HG03108 (cell line): ENCODE data around the gene CSF1.
"Not testable (repeated sequence)": the region's sequence is repeated elsewhere in the genome, so short reads cannot be mapped to it uniquely, and the experiment has no call there.

Source experiments
- ATAC-seq: cut with Tn5 transposase; IDR thresholded peaks from one replicate; pipeline ENCODE4 v1.9.1; 2021; ENCODE audit warnings: moderate library complexity; ENCODE audit not compliant: unreplicated experiment

The CSF1 gene

DNA sequence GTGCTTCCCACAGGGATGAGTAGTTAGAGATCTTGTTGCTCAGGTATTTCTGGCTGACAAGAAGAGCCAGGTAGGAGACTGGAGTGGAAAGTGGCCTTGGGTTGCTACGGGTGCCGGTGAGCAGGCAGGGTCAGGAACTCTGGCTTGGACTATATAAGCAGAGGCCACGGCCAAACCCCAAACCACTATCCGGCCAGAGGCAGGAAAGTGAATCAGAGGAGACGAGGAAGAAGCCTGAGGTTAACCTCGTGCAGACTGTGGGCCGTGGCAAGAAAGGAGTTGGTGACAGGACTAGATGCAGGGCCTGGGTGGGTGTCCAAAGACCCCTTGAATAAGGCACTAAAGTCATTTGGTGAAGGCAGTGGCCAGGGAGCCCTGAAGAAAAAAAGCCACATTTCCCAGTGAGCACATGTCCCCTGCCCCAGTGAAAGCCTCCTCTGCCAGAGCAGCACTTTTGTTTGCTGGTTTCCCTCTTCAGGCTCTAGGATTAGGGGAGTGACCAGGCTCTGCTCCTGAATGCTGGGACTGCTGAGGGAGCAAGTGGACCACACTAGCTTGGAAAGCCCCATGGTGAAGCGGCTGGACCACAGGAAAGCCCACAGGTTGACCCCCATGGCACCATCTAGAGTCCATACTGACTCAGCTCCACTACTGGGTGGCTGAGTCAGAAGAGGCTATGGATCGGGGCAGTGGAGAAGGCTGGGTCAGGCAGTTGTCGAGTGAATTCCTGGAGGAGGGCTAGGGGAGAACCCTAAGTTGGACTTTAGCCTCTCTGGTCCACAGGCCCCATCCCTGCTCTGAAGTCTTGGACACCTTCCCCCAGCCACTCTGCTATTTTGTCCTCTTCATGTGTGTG is 23.4 kb downstream of the CSF1 start:
- ATAC-seq: no peak

DNA sequence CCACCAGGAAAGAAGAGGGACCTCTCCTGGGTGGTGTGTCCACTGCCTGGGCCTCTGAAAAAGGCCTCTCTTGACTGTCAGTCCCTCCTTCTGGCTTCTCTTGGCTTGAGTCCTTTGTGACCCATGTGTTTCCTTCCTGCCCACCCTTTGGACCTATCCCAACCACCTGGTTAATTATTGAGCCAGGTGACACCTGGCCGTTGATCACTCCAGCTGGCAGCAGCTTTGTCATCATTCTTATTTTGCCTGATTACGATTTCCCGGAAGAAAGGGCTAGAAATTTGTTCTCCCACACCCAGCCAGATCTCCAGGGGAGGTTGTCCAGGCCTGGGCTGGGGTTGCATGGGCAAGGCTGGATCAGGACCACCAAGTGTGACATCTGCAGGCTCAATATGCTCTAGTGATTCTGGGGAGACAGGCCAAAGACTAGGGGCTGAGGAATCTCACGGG is 24.8 kb downstream of the CSF1 start:
- ATAC-seq: no peak

DNA sequence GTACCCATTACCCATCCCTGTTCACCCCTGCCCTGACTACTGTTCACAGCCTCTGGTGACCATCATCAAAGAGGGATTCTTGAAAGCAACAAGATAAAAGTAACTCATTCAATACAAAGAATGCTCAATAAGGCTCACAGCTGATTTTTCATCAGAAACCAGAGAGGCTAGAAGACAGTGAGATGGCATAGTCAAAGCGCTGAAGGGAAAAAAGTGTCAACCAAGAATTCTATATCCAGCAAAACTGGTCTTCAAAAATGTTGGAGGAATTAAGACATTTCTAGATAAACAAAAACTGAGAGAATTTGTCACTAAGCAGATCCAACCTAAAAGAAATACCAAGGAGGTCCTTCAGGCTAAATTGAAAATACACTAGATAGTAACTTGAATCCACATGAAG is 27.1 kb downstream of the CSF1 start:
- ATAC-seq: no peak

DNA sequence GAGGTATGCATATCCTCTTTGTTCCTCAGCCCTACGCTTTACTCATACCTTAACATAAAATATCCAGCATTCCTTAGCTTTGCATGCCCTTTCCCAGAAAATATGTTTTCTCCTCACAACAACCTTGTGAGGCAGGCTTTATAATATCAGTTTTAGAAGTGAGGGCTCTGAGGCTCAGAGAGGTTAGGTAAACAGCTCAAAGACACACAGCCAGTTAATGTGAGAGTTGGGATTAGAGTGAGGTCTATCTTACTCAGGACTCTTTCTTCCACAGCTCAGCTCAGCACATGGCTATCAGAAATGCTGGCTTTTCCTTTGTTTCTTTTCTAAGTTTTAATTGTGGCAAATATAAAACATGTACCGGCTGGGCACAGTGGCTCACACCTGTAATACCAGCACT is 27.9 kb downstream of the CSF1 start:
- no peak for ATAC-seq

DNA sequence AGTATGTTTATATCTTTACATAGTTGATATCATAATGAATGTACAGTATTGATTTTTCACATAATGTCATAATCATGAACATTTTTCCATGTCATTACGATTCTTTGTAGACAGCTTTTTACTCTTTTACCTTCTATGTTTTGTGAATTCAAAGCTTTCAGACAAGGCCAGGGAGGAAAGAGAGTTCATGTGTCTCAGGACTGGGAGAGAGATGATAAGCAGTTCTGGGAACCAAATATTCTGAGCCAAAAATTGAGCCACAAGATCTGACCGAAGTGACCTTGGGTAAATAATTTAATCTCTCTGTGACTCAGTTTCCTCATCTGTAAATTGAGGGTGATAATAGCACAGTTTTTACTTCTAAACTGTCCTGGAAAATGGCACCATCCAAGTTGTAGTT is 31.8 kb downstream of the CSF1 start:
- ATAC-seq: no peak

DNA sequence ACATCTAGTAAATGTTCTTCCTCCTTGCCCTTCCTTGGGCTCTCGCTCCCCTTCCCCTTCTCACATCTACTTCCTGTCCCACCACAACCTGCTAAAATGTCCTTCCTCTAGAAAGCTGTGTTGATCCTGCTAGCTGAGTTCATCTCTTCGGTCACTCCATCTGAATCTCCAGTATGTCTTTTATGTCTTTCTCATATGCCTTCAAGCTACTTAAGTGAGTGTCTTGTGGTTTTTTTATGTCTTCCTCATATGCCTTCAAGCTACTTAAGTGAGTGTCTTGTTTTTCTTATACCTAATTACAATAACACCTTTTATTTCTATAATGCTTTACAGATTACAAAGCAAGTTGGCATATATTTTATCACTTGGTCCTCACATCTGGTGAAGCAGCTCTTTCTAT is 33.9 kb downstream of the CSF1 start:
- ATAC-seq: no peak

DNA sequence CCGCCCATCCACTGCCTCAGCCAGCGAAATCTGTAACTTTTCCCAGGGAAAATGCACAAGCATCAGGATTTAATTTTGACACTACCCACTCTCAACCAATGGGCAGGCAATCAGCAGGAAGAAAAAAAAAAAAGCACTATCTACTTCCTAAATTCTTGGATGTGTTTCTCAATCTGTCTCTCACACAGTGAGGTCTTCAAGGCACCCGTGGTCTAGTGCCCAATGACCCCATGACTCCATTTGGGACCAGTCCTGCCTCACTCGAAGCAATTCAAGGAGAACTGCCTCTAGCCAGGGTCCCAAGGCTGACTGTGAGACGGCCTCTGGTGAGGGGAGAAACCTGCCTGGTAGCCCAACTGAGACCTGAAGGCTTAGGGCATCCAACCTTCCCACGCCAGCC is 35.9 kb downstream of the CSF1 start:
- no peak for ATAC-seq

DNA sequence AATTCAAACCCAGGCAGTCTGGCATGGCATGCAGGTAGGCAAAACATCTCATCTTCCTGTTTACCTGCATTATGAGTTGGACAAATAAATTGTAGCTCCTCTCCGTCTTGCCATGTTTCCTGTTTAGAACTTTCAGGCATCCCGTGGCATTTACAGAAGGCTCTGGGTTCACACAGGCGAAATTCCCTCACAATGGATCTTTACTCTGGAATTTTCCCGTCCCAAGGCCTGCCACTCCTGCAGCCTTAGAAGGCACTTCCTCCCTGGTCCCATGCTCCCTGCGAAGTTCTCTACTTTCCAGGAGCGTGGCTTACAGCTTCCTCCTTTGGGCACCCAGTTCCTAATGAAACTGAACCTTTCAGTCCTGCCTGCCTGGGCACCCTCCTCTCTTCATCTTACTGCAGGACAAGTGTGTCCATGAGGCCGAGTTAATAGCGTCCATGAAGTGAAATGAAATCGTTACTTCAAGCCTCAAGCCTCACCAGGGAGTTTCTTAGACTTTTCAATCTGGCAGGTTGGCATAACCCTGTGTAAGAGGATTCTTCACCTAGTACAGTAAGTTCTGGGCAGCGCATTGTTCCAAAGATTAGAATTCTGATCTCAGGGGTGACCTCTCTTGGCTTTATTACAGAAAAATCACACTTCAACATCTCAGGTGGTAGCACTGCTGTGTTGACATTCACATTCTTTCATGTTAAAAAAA is 37.1 kb downstream of the CSF1 start:
- ATAC-seq: no peak

DNA sequence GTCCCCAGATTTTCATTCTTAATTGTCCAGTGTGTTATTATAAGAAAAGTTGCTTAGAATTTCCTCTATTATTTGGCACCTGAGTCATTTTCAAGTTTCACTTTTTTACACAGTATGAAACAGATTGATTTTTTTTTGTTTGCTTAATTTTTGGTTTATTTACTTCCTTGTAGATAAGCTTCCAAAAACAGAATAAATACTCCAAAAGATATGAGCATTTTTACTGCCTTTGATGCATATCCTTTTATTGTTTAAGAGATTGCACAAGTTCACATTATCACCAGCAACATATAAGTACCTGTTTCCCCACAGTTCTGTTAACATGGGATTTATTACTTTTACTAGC is 37.6 kb downstream of the CSF1 start:
- ATAC-seq: no peak

DNA sequence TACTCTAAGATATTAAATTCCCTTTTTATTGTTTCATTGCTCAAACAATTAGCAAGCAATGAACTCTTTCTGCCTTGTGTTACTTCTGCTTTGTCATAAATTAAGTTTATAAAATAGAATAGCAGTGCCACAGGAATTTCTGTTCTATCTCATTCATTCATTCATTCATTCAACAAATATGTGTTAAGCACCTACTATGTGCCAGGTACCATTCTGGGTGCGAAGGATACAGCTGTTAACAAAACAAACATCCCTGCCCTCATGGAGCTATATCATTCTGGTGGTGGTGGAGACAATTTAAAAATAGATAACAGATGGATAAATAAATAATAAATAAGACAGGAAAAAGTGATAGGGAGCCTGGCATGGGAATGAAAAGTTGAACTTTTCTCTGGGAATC is 39.4 kb downstream of the CSF1 start:
- no peak for ATAC-seq

DNA sequence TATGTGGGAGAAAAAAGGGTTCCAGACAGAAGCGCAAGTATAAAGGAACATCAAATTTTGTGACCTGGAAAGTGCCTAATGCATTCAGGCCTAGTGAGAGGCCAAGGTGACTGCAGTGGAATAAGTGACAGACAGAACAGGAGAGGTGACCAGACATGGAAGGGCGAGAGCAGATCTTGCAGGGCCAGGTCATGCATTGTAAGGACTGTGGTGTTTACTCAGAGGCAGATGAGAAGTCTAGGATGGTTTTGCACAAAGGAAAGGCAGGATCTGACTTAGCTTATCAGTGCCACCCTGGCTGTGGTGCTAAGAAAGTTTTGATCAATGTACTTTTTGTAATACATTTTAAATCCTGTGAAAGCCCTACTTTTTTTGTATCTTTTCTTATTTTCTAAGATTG is 39.9 kb downstream of the CSF1 start:
- no peak for ATAC-seq

DNA sequence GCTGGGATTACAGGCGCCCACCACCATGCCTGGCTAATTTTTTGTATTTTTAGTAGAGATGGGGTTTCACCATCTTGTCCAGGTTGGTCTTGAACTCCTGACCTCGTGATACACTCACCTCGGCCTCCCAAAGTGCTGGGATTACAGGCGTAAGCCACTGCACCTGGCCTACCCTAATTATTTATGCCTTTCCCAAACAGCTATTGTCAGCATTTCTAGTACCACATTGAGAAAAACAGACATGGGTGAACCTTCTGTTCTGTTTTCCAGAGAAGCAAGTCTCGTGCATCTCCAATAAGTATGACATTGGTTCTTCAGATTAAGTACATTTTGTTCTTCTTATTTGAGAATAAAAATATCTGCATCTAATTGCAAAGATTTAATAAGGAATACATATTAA is 40.9 kb downstream of the CSF1 start:
- not testable (repeated sequence) for ATAC-seq

DNA sequence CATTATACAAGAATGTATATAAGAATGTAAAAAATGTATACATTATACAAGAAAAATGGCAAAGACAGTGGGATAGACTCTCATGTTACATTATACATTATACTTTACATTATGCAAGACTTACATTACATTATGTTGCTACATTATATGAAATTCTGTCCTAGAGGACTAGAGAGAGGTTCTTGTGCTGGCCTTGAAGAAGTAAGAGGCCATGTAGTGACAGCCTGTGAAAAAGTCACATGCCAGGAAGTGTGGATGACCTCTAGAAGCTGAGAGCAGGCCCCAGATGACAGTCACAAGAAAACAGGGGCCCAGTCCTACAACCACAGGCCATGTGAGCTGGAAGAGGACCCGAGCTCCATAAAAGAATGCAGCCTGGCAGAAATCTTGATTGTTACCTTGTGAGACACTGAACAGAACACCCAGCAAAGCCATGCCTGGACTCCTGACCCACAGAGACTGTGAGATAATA is 43.4 kb downstream of the CSF1 start:
- no peak for ATAC-seq

DNA sequence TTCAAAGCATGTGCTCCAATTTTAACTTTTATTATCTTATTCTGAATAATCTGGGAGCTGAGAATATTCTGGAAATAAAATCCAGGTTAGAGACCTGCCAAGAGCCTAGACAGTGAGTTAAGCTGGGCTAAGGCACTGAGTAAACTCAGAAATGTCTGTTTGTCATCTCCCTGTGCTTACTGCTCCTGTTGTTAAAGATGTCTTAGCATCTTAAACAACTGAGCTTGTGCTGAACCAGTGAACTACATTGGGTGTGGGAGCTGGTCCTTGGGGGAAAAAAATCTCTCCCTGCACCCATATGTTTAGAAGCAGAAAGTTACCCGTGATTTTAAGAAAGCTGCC is 49.0 kb downstream of the CSF1 start:
- ATAC-seq: no peak

DNA sequence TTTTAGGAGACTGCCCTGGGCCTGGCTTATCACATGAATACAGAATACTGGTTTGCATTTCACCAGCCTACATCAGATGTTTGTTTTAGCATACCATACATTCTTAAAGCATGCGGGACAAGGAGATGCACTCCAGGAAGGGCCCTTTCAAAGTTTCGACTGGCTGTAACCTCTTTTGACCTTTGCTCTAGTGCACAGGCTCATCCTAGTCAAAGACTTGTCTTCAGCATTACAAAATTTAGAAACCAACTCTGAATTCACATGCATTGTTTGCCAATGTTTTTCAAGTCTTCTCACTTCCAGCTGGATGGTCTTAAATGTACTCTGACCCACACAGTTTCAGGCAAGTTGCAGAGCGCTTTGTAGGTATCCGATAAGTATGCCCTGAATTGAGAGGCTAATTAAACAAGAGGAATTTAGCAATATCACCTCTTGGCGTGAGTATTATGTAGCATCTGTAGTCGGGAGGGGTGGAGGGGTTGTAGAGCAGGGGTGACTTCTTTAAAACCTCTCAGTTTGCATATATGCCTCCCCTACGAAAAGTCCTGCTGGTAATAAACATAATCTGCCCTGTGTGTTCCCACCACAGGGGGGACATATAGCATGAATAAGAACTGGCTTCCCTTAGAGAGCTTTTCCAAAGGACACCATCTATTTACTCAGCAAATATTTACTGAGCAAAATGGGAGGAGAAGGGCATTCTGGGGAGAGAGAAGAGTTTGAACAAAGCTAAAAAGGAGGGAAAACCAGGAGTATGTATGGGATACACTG is 49.5 kb downstream of the CSF1 start:
- ATAC-seq: no peak

DNA sequence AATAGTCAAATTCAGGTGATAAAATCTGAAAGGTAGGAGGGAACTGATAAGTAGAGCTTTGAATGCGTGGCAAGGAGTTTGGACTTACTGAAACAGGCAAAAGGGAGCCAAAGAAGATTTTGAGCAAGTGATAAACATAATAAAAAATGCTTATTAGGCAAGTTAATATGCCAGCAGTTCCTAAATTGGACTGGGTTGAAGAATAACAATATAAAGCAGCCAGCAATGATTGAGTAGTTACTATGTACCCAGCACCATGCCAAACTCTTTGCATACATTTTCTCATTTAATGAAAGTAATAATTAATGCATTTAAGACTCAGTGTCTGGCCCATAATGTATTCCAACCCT is 50.1 kb downstream of the CSF1 start:
- no peak for ATAC-seq

DNA sequence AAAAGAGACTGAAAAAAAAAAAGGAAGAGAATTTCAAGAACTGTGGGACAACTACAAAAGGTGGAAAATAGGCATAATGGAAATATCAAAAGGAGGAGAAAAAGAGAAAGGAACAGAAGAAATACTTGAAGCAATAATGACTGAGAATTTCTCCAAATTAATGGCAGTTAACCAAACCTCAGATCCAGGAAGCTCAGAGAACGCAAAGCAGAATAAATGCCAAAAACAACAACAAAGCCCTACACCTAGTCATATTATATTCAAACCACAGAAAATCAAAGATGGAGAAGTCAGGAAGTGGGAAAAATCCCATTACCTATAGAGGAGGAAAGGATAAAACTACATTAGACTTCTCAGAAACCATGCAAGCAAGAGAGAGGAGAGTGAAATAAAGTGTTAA is 53.2 kb downstream of the CSF1 start:
- ATAC-seq: no peak

DNA sequence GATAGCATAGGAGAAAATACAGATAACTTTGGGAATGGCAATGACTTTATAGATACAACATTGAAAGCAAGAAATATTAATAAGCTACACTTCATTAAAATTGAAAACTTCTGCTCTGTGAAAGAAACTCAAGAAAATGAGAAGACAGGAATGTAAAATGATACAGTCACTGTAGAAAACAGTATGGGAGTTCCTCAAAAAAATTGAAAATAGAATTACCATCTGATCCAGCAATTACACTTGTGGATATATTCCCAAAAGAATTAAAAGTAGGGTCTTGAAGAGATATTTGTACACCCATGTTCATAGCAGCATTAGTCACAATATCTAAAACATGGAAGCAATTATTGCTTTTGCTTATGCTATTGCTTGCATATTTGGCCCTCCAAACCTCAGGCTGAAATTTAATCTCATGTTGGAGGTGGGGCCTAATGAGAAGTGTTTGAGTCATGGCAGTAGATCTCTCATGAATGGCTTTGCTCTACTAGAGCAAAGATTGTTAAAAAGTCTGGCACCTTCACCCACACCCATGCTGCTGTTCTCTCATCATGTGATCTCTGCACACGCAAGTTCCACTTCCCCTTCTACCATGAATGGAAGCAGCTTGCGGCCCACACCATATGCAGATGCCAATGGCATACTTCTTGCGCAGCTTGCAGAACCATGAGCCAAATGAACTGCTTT is 58.6 kb downstream of the CSF1 start:
- ATAC-seq: no peak

DNA sequence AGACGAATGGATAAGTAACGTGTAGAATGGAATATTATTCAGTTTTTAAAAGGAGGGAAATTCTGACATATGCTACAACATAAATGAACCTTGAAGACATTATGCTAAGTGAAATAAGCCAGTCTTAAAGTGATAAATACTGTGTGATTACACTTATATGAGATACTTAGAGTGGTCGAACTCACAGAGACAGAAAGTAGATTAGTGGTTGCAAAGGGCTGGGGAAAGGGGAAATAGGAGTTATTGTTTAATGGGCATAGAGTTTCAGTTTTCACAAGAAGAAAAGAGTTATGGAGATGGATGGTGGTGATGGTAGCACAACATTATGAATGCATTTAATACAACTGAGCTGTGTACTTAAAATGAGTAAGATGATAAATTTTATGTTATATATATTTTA is 59.3 kb downstream of the CSF1 start:
- ATAC-seq: no peak

DNA sequence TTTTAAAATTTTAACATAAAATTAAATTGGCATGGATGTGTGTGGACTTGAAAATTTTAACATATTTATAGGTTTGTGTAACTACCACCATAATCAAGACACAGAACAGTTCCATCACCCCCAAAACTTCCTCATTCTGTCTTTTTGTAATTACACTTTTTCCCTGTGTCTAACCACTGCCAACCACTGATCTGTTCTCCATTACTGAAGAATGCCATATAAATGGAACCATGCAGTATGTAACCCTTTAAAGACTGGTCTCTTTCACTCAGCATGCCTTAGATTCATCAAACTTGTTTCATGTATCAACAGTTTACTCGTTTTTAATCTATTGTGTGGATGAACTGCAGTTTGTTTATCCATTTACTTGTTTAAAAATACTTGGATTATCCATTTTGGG is 60.9 kb downstream of the CSF1 start:
- no peak for ATAC-seq

DNA sequence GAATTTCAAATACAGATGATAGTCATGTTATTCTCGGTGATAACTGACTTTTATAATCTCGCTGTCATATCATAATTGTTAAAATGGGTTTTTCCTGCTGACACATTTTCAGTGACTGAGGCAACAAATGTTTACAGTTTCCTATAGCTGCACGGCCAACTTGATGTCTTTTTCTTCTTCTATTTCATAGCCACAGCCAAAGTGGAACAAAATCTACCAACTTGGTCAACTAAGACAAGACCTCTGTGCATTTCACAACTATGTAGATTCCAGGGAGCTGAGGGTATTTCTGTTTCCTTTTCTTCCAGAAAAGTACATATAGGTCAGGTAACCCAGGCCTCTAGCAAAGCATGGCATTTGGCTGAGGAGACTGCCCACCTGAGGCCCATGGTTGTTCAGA is 63.5 kb downstream of the CSF1 start:
- no peak for ATAC-seq
